ENCODE results near the gene RNF169. TPM values are rescaled to one million over a fixed set of nuclear protein-coding genes. Genes with fewer than 3 reads are reported as not detected.
"Not testable (repeated sequence)": the region's sequence is repeated elsewhere in the genome, so short reads cannot be mapped to it uniquely, and the experiment has no call there.

Gene RNF169
- total RNA-seq, 4 donors from 2014 or later: 24.1 to 30.2 (median 27.5) TPM

DNA sequence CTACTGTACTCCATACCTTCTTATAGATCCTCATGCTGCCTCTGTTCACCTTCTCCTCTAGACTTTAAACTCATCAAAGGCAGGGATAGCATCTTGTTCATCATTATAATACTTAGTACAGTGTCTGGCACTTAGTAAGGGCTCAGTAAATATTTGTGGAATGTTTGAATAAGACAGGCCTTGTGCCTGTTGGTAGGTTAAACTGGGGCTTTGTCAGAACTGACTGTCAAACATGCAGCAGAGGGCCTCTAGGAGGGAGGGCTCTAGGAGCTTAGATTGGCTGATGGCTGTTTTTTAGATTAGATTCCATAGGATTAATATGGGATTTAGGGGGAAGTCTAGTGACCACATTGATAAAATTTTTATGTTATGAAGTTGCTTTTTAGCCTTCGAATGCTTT, 70.8 kb downstream of the RNF169 start:
- 97 to 98% methylated on average over 1 of the region's 1 CpG for WGBS, 2 donors
- no peak overlapping the region for H3K27ac ChIP-seq
- H3K36me3 ChIP-seq: no peaks in the 10 kb centered on the region
- no peak for TF ChIP-seq POLR2A (IDR thresholded peaks at IDR 0.05)
- TF ChIP-seq, protein P1, sequence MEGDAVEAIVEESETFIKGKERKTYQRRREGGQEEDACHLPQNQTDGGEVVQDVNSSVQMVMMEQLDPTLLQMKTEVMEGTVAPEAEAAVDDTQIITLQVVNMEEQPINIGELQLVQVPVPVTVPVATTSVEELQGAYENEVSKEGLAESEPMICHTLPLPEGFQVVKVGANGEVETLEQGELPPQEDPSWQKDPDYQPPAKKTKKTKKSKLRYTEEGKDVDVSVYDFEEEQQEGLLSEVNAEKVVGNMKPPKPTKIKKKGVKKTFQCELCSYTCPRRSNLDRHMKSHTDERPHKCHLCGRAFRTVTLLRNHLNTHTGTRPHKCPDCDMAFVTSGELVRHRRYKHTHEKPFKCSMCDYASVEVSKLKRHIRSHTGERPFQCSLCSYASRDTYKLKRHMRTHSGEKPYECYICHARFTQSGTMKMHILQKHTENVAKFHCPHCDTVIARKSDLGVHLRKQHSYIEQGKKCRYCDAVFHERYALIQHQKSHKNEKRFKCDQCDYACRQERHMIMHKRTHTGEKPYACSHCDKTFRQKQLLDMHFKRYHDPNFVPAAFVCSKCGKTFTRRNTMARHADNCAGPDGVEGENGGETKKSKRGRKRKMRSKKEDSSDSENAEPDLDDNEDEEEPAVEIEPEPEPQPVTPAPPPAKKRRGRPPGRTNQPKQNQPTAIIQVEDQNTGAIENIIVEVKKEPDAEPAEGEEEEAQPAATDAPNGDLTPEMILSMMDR (IDR thresholded peaks at IDR 0.05): no peak
- H3K27me3 ChIP-seq: no peaks in the 10 kb centered on the region
- H3K4me1 ChIP-seq: peaks cover 0 to 7% of the 10 kb centered on the region in 2 donors
- intact Hi-C loops (cut with DNase I): no loop called here
- no peak overlapping the region for H3K4me3 ChIP-seq (replicated peaks in 1 of 3)
- no peak for DNase-seq
- no peaks in the 10 kb centered on the region for H3K9me3 ChIP-seq

DNA sequence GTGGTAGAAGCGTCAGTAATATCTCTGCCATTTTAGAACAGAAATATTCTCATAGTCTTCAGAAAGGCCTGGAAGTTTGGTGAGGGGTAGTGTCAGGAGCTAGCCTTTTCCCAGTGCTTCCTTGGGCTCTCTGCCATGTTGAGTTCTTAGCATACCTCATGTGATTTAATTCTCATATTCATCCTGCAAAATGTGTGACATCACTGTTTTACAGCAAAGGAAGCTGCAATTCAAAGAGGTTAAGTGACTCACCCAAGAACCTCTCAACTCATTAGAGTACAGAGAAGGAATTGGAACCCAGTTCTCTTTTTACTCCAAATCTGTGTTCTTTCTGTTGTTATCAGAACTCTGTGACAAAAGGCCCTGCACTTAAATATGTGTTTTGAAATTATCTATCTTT, 72.1 kb downstream of the RNF169 start:
- TF ChIP-seq, protein P1 (IDR thresholded peaks at IDR 0.05): no peak
- no peak for TF ChIP-seq POLR2A (IDR thresholded peaks at IDR 0.05)
- no peaks in the 10 kb centered on the region for H3K9me3 ChIP-seq
- intact Hi-C loops (cut with DNase I): no loop called here
- H3K36me3 ChIP-seq: no peaks in the 10 kb centered on the region
- no peak overlapping the region for H3K27ac ChIP-seq
- DNase-seq: no peak
- H3K4me3 ChIP-seq (replicated peaks in 1 of 3): no peak overlapping the region
- WGBS, 2 donors: 90 to 98% methylated on average over 1 of the region's 1 CpG
- H3K27me3 ChIP-seq: no peaks in the 10 kb centered on the region
- peaks cover 0 to 7% of the 10 kb centered on the region in 2 donors for H3K4me1 ChIP-seq

DNA sequence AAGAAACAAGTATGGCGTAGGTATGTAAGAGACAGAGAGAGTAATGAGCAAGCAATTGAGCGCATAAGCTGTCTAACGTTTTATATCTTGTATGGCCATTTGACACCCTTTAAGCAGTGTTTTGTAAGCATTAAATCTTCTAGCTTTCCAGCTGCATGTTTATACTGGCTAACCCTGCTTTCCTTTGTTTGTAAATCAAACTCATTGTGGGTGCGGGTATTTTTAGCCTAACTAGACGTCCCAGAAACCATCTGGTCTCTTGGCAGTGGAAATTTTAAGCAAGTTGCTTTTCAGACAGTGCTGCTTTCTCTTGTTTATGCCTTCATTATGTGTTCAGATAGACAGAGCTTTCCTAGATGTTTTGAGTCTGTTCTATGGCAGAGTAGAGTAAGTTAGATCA, 73.5 kb downstream of the RNF169 start:
- WGBS, 2 donors: 66 to 77% methylated on average over 5 of the region's 5 CpGs
- no peaks in the 10 kb centered on the region for H3K9me3 ChIP-seq
- no peaks in the 10 kb centered on the region for H3K36me3 ChIP-seq
- intact Hi-C loops (cut with DNase I): no loop called here
- H3K4me1 ChIP-seq: peaks cover 0 to 7% of the 10 kb centered on the region in 2 donors
- H3K4me3 ChIP-seq (replicated peaks in 1 of 3): no peak overlapping the region
- TF ChIP-seq POLR2A (IDR thresholded peaks at IDR 0.05): no peak
- TF ChIP-seq, protein P1 (IDR thresholded peaks at IDR 0.05): no peak
- no peak for DNase-seq
- H3K27ac ChIP-seq: no peak overlapping the region
- H3K27me3 ChIP-seq: no peaks in the 10 kb centered on the region

DNA sequence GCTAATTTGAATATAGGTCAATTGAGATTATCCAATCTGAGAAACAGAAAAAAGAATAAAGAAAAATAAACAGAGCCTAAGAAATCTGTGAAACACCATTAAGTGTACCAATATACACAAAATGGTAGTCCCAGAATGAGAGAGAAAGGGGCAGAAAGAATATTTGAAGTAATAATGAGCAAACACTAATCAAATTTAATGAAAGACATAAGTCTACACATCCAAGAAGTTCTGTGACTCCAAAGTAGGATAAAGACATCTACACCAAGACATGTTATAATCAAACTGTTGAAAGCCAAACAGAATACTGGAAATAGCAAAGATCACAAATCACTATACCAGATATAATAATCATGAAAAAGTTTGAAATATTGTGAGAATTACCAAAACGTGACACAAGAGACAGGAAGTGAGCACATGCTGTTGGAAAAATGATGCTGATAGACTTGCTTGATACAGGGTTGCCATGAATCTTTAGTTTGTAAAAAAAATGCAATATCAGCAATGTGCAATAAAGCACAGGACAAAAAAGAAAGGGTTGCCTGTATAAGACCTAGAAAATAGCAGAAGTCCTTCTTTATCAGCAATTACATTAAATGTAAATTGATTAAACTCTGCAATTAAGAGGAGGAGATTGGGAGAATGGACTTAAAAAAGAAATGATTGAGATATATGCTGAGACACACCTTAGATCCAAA, 75.8 kb downstream of the RNF169 start:
- no peak for TF ChIP-seq POLR2A (IDR thresholded peaks at IDR 0.05)
- WGBS, 2 donors: 93 to 96% methylated on average over 1 of the region's 1 CpG
- Histone ChIP-seq H3K27ac (no peak overlapping the region), H3K36me3 (no peaks in the 10 kb centered on the region), H3K27me3 (no peaks in the 10 kb centered on the region), H3K4me3 (replicated peaks in 1 of 3) (no peak overlapping the region), H3K4me1 (peaks cover 0 to 7% of the 10 kb centered on the region in 2 donors), H3K9me3 (no peaks in the 10 kb centered on the region)
- intact Hi-C loops (cut with DNase I): no loop called here
- no peak for DNase-seq

DNA sequence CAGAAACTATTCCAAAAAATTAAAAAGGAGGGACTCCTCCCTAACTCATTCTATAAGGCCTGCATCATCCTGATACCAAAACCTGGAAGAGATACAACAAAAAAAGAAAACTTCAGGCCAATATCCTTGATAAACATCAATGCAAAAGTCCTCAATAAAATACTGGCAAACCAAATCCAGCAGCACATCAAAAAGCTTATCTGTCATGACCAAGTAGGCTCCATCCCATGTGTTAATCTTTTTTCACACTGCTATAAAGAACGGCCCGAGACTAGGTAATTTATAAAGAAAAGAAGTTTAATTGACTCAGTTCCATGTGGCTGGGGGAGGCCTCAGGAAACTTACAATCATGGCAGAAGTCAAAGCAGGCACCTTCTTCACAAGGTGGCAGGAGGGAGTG, 76.9 kb downstream of the RNF169 start:
- H3K4me3 ChIP-seq (replicated peaks in 1 of 3); DNase-seq; H3K9me3 ChIP-seq; H3K4me1 ChIP-seq; intact Hi-C loops (cut with DNase I); H3K36me3 ChIP-seq; H3K27ac ChIP-seq; H3K27me3 ChIP-seq: not testable (repeated sequence)
- 95 to 100% methylated on average over 2 of the region's 2 CpGs for WGBS, 2 donors

DNA sequence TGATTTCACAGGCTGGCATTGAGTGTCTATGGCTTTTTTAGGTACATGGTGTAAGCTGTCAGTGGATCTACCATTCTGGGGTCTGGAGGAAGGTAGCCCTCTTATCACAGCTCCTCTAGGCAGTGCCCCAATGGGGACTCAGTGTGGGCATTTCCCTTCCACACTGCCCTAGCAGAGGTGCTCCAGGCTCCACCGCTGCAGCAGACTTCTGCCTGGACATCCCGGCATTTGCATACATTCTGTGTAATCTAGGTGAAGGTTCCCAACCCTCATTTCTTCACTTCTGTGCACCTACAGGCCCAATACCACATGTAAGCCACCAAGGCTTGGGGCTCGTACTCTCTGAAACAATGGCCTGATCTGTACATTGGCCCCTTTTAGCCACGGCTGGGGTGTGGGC, 78.3 kb downstream of the RNF169 start:
- TF ChIP-seq POLR2A (IDR thresholded peaks at IDR 0.05): no peak
- TF ChIP-seq, protein P1 (IDR thresholded peaks at IDR 0.05): no peak
- Histone ChIP-seq H3K4me3 (replicated peaks in 1 of 3) (no peak overlapping the region), H3K4me1 (peaks cover 0 to 6% of the 10 kb centered on the region in 2 donors), H3K27ac (no peak overlapping the region), H3K9me3 (no peaks in the 10 kb centered on the region), H3K36me3 (no peaks in the 10 kb centered on the region), H3K27me3 (no peaks in the 10 kb centered on the region)
- intact Hi-C loops (cut with DNase I): no loop called here
- WGBS, 2 donors: 100% methylated on average over 4 of the region's 4 CpGs
- DNase-seq: no peak

Data from thyroid gland (tissue), 4 donors.